ENCODE data around the gene TMPRSS6. TPM values are rescaled to one million over a fixed set of nuclear protein-coding genes. Genes with fewer than 3 reads are reported as not detected.

TMPRSS6 gene
- total RNA-seq, 1 experiment from 2014 or later, result 0.04 TPM

- Histone ChIP-seq H2AFZ (ENCODE audit: low read length) (peak overlapping the region; percentile 59; the same call in 1 of the 2 replicates), H3K4me3 (ENCODE audit: low read length) (peak overlapping the region; percentile 83), H3K27ac (ENCODE audit: low read length) (no peak overlapping the region), H3K36me3 (ENCODE audit: low read depth, low read length) (no peaks in the 10 kb centered on the region), H3K9me2 (replicated peaks; ENCODE audit: low read length) (no peaks in the 10 kb centered on the region), H3K4me1 (ENCODE audit: insufficient read depth, low read length) (peaks cover 7% of the 10 kb centered on the region; the same call in 1 of the 2 replicates), H3K79me2 (ENCODE audit: low read length) (peaks cover 28% of the 10 kb centered on the region), H4K20me1 (ENCODE audit: low read length) (no peaks in the 10 kb centered on the region), H3K9me3 (ENCODE audit: low read length) (no peaks in the 10 kb centered on the region), H3K4me2 (ENCODE audit: low read length) (peak overlapping the region; percentile 83), H3K9ac (ENCODE audit: low read length) (peak overlapping the region; percentile 73), H3F3A (ENCODE audit: low read length, unreplicated experiment) (no peaks in the 10 kb centered on the region), H3K27me3 (ENCODE audit: low read length) (no peaks in the 10 kb centered on the region)
- ATAC-seq, result no peak; the same call in 1 of the 2 replicates
- TF ChIP-seq EZH2phosphoT487 (IDR thresholded peaks at IDR 0.05; ENCODE audit: borderline replicate concordance, low read length), result no peak
- no peak for DNase-seq
- no TSS peak for BruUV-seq (replicated peaks)
- intact Hi-C loops (cut with micrococcal nuclease), result no loop called here
- ChIA-PET POLR2A (ENCODE audit: unreplicated experiment) (interaction anchor here (0.6 kb wide), 1 partner anchor 33 kb away, joined by 3 read pairs; the partner anchor contains the start of gene KCTD17), CTCF (no interaction called here)
These were observed 91.3 kb downstream of the TMPRSS6 start for GRCh38 chr22:37018086-37018814.

GRCh38 chr22:37017356-37017755, 92.2 kb downstream of the TMPRSS6 start:
- no peak for DNase-seq
- Histone ChIP-seq H2AFZ (ENCODE audit: low read length) (no peak overlapping the region), H3K36me3 (ENCODE audit: low read depth, low read length) (no peaks in the 10 kb centered on the region), H3K27ac (ENCODE audit: low read length) (no peak overlapping the region), H4K20me1 (ENCODE audit: low read length) (no peaks in the 10 kb centered on the region), H3K4me1 (ENCODE audit: insufficient read depth, low read length) (peaks cover 9% of the 10 kb centered on the region; the same call in 1 of the 2 replicates), H3K4me2 (ENCODE audit: low read length) (no peak overlapping the region), H3F3A (ENCODE audit: low read length, unreplicated experiment) (no peaks in the 10 kb centered on the region), H3K79me2 (ENCODE audit: low read length) (peaks cover 28% of the 10 kb centered on the region), H3K27me3 (ENCODE audit: low read length) (no peaks in the 10 kb centered on the region), H3K4me3 (ENCODE audit: low read length) (no peak overlapping the region), H3K9me2 (replicated peaks; ENCODE audit: low read length) (no peaks in the 10 kb centered on the region), H3K9ac (ENCODE audit: low read length) (no peak overlapping the region), H3K9me3 (ENCODE audit: low read length) (no peaks in the 10 kb centered on the region)
- ChIA-PET POLR2A (ENCODE audit: unreplicated experiment) (no interaction called here), CTCF (no interaction called here)
- intact Hi-C loops (cut with micrococcal nuclease), result no loop called here
- TF ChIP-seq CTCF (conservative IDR thresholded peaks at IDR 0.05; ENCODE audit: low read depth, low read length) (no peak), EZH2 (IDR thresholded peaks at IDR 0.05; ENCODE audit: low read length, unreplicated experiment) (no peak), EZH2phosphoT487 (IDR thresholded peaks at IDR 0.05; ENCODE audit: borderline replicate concordance, low read length) (no peak)
- ATAC-seq, result no peak
- no TSS peak for BruUV-seq (replicated peaks)

- Histone ChIP-seq H3F3A (ENCODE audit: low read length, unreplicated experiment) (no peaks in the 10 kb centered on the region), H3K9me2 (replicated peaks; ENCODE audit: low read length) (no peaks in the 10 kb centered on the region), H3K4me2 (ENCODE audit: low read length) (no peak overlapping the region), H3K9me3 (ENCODE audit: low read length) (no peaks in the 10 kb centered on the region), H4K20me1 (ENCODE audit: low read length) (no peaks in the 10 kb centered on the region), H3K27me3 (ENCODE audit: low read length) (no peaks in the 10 kb centered on the region), H3K79me2 (ENCODE audit: low read length) (peaks cover 28% of the 10 kb centered on the region), H3K4me3 (ENCODE audit: low read length) (no peak overlapping the region), H3K9ac (ENCODE audit: low read length) (no peak overlapping the region), H3K27ac (ENCODE audit: low read length) (no peak overlapping the region), H3K36me3 (ENCODE audit: low read depth, low read length) (no peaks in the 10 kb centered on the region), H2AFZ (ENCODE audit: low read length) (no peak overlapping the region), H3K4me1 (ENCODE audit: insufficient read depth, low read length) (peaks cover 11% of the 10 kb centered on the region; the same call in 1 of the 2 replicates)
- intact Hi-C loops (cut with micrococcal nuclease), result no loop called here
- DNase-seq (no peak), ATAC-seq (no peak)
- ChIA-PET POLR2A (ENCODE audit: unreplicated experiment) (no interaction called here), CTCF (no interaction called here)
- no TSS peak for BruUV-seq (replicated peaks)
- TF ChIP-seq CTCF (conservative IDR thresholded peaks at IDR 0.05; ENCODE audit: low read depth, low read length), result no peak
- TF ChIP-seq EZH2 (IDR thresholded peaks at IDR 0.05; ENCODE audit: low read length, unreplicated experiment), result no peak
- no peak for TF ChIP-seq EZH2phosphoT487 (IDR thresholded peaks at IDR 0.05; ENCODE audit: borderline replicate concordance, low read length)
These were observed 93.2 kb downstream of the TMPRSS6 start for GRCh38 chr22:37016134-37016910.
